Spleen (tissue), 11 donors: ENCODE results near the gene CCDC91. TPM values are rescaled to one million over a fixed set of nuclear protein-coding genes. Genes with fewer than 3 reads are reported as not detected.

Source experiments
- DNase-seq: peaks from one replicate; pipeline ENCODE4 v3.0.0-alpha.2; 2020
- H3K27ac ChIP-seq, 8 donors: fragments of 200-600 bp; sonication (generic) in 7 of 8; 1 replicate in 4 of 8; 2 replicates in 4 of 8; pipeline versions ENCODE4 v1.5.0 to v1.8.0; 2016 to 2021; ENCODE audit warnings: inconsistent platforms in 4 of 8, mild to moderate bottlenecking in 4 of 8, moderate library complexity in 1 of 8
- H3K27me3 ChIP-seq, 7 donors: fragments of 200-600 bp; sonication (generic) in 6 of 7; replicated peaks in 1 of 7; 1 replicate in 4 of 7; 2 replicates in 3 of 7; pipeline versions ENCODE4 v1.5.0 to v1.8.0; 2016 to 2021; ENCODE audit warnings: inconsistent platforms in 3 of 7, mild to moderate bottlenecking in 1 of 7
- H3K36me3 ChIP-seq, 6 donors: fragments of 200-600 bp; sonication (generic) in 5 of 6; 1 replicate in 4 of 6; 2 replicates in 2 of 6; pipeline versions ENCODE4 v1.5.0 to v1.8.0; 2016 to 2021; ENCODE audit warnings: inconsistent platforms in 2 of 6
- H3K4me1 ChIP-seq, 6 donors: fragments of 200-600 bp; sonication (generic) in 5 of 6; 1 replicate in 3 of 6; 2 replicates in 3 of 6; pipeline versions ENCODE4 v1.5.0 to v1.8.0; 2016 to 2021; ENCODE audit warnings: inconsistent platforms in 3 of 6
- H3K4me3 ChIP-seq, 8 donors: fragments of 200-600 bp; sonication (generic) in 7 of 8; 1 replicate in 4 of 8; 2 replicates in 4 of 8; pipeline versions ENCODE4 v1.5.0 to v1.8.0; 2016 to 2021; ENCODE audit warnings: inconsistent platforms in 4 of 8, mild to moderate bottlenecking in 4 of 8, moderate library complexity in 2 of 8
- H3K9me3 ChIP-seq, 8 donors: fragments of 200-600 bp; sonication (generic) in 7 of 8; 1 replicate in 4 of 8; 2 replicates in 4 of 8; pipeline versions ENCODE4 v1.5.0 to v1.8.0; 2016 to 2021; ENCODE audit warnings: inconsistent platforms in 4 of 8
- POLR2A ChIP-seq, 3 donors: fragments of 450-650 bp; IDR thresholded peaks; one replicate each; pipeline ENCODE4 v1.5.1; 2017; ENCODE audit warnings: antibody characterized with exemption in 3 of 3, mild to moderate bottlenecking in 1 of 3
- POLR2AphosphoS5 ChIP-seq, 3 donors: sonication (generic); formaldehyde crosslinking; IDR thresholded peaks; one replicate each; pipeline ENCODE4 v1.5.1; 2017; ENCODE audit warnings: antibody characterized with exemption in 3 of 3
- WGBS, 5 donors: extraction: QIAGEN DNeasy Blood & Tissue Kit in 3 of 5; methylation state at CpG; one replicate each; pipeline versions ENCODE4 v1.1.5 to v1.1.7; 2013 to 2018; 5-methylcytosine and 5-hydroxymethylcytosine counted together
- intact Hi-C: fragments of 100-400 bp; cut with DNase I; formaldehyde crosslinking; loops from one replicate; pipeline ENCODE4 v1.15.0; 2023; ENCODE audit warnings: low total_unique reads
- polyA plus RNA-seq, 3 donors: library from polyadenylated mRNA; stranded (reverse); fragments of 200-250 nt; gene quantifications; one replicate each; pipeline ENCODE4 v1.2.1, GENCODE V29; 2013
- total RNA-seq, 7 donors: library from RNA; depleted of rRNA in 3 of 7; stranded (reverse); fragments of >200 nt in 3 of 7; fragmentation: NEBNext Ultra II Directional in 4 of 7; extraction: Animal tissue kit (Norgen Biotek cat#: 25700) in 4 of 7; gene quantifications; one replicate each; pipeline versions ENCODE4 v1.1.0 to v1.2.1, GENCODE V29; 2016 to 2021
- TF ChIP-seq, protein P1 (sequence below), 11 experiments: fragments of 200-600 bp in 7 of 11; fragments of 450-650 bp in 4 of 11; sonication (generic) in 4 of 11; IDR thresholded peaks in 8 of 11; conservative IDR thresholded peaks in 3 of 11; 1 replicate in 7 of 11; 2 replicates in 4 of 11; pipeline versions ENCODE4 v1.4.0 to v1.8.0; 2016 to 2021; ENCODE audit warnings: antibody characterized with exemption in 11 of 11, inconsistent platforms in 4 of 11, mild to moderate bottlenecking in 1 of 11
- donor health status: healthy with polysubstance abuse.
- donor health status: DM: no; HTN: no; CAD: no; lungs with moderate emphysema.
- donor health status: DM: no; HTN: no; CAD: no.
- donor health status: Bipolar disorder and iron deficiency.
- donor health status: healthy.
- donor health status: DM: no; HTN: no; CAD: no.
- donor health status: DM: yes; HTN: yes; CAD: no.

CCDC91 gene
- total and polyA plus RNA-seq, 10 donors, result 12.8 to 65.9 (median 43.4) TPM

DNA sequence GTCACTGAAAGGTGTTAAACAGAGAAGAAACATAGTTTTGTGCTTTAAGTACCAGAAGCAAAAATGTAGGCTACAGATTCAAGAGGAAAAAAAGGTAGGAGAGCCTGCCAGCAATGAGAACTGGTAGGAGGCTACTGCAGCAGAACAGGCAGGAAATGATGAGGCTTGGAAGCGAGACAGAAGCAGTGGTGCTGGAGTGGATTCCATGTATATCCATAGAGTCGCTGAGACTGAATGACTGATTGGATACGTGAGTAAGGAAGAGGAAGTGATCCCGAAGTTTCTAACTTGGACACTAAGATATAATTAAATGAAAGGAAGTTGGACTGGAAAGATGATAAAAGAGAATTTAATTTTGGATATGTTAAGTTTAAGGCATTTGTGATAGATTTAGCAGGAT lies 45.0 kb upstream of the CCDC91 start:
- 65 to 83% (median 75%) methylated on average over 4 of the region's 4 CpGs for WGBS, 5 donors
- Histone ChIP-seq H3K27ac (no peak overlapping the region), H3K27me3 (no peaks in the 10 kb centered on the region), H3K4me1 (no peaks in the 10 kb centered on the region), H3K36me3 (no peaks in the 10 kb centered on the region), H3K4me3 (no peak overlapping the region), H3K9me3 (no peaks in the 10 kb centered on the region)
- TF ChIP-seq, protein P1, sequence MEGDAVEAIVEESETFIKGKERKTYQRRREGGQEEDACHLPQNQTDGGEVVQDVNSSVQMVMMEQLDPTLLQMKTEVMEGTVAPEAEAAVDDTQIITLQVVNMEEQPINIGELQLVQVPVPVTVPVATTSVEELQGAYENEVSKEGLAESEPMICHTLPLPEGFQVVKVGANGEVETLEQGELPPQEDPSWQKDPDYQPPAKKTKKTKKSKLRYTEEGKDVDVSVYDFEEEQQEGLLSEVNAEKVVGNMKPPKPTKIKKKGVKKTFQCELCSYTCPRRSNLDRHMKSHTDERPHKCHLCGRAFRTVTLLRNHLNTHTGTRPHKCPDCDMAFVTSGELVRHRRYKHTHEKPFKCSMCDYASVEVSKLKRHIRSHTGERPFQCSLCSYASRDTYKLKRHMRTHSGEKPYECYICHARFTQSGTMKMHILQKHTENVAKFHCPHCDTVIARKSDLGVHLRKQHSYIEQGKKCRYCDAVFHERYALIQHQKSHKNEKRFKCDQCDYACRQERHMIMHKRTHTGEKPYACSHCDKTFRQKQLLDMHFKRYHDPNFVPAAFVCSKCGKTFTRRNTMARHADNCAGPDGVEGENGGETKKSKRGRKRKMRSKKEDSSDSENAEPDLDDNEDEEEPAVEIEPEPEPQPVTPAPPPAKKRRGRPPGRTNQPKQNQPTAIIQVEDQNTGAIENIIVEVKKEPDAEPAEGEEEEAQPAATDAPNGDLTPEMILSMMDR (IDR thresholded peaks at IDR 0.05 in 8 of 11, conservative IDR thresholded peaks at IDR 0.05 in 3 of 11), result no peak
- TF ChIP-seq POLR2AphosphoS5 (IDR thresholded peaks at IDR 0.05) (no peak), POLR2A (IDR thresholded peaks at IDR 0.05) (no peak)
- DNase-seq, result no peak
- intact Hi-C loops, result no loop called here

DNA sequence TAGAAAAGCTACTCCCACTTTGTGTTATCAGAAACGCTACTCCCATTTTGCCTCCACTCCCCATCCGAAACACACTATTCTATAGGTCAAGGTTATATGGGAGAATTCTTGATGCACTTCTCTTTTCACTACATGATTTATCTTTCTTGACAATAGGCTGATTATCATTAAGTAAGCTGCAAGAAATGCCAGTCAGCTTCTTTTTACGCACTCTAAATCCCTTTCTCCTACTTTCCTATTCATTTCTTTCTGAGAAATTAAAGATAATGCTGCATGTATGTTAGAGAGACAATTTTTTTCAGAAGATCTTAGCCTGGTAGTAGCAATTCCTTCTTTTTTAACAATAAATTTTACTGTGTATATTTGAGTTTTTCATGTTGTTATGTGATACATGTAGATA lies 41.0 kb upstream of the CCDC91 start:
- DNase-seq, result no peak
- no peak overlapping the region for H3K27ac ChIP-seq
- no peaks in the 10 kb centered on the region for H3K27me3 ChIP-seq
- H3K4me3 ChIP-seq, result no peak overlapping the region
- no peaks in the 10 kb centered on the region for H3K4me1 ChIP-seq
- intact Hi-C loops, result no loop called here
- TF ChIP-seq POLR2A (IDR thresholded peaks at IDR 0.05), result no peak
- TF ChIP-seq, protein P1 (IDR thresholded peaks at IDR 0.05 in 8 of 11, conservative IDR thresholded peaks at IDR 0.05 in 3 of 11), result no peak
- no peak for TF ChIP-seq POLR2AphosphoS5 (IDR thresholded peaks at IDR 0.05)
- peaks cover 0 to 16% (median 6%) of the 10 kb centered on the region in 8 donors for H3K9me3 ChIP-seq
- 70 to 88% (median 78%) methylated on average over 3 of the region's 3 CpGs for WGBS, 5 donors
- no peaks in the 10 kb centered on the region for H3K36me3 ChIP-seq

DNA sequence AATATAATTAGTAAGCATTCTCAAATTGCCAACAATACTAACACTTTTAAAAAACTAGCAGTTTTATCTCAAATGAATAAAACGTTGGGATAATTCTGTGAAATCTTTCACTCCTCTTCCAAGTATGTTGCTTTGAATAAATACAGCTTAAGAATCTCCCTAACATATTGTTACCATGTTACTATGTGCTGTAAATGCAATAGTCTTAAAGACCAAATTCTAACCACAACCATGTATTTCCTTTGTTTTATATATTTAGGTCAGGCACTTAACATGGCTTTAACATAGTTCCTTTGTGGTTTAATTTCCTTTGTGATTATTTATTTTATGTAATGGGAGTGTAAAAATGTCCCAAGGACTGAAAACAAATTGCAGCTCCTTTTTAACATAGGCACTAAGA lies 33.9 kb upstream of the CCDC91 start:
- Histone ChIP-seq H3K36me3 (no peaks in the 10 kb centered on the region), H3K4me1 (no peaks in the 10 kb centered on the region), H3K4me3 (no peak overlapping the region), H3K27me3 (no peaks in the 10 kb centered on the region), H3K9me3 (peaks cover 0 to 9% (median 2%) of the 10 kb centered on the region in 8 donors), H3K27ac (no peak overlapping the region)
- no peak for DNase-seq
- intact Hi-C loops, result no loop called here
- TF ChIP-seq POLR2AphosphoS5 (IDR thresholded peaks at IDR 0.05) (no peak), POLR2A (IDR thresholded peaks at IDR 0.05) (no peak)
- TF ChIP-seq, protein P1 (IDR thresholded peaks at IDR 0.05 in 8 of 11, conservative IDR thresholded peaks at IDR 0.05 in 3 of 11), result no peak
- 68 to 74% (median 71%) methylated on average over 1 of the region's 1 CpG for WGBS, 5 donors

DNA sequence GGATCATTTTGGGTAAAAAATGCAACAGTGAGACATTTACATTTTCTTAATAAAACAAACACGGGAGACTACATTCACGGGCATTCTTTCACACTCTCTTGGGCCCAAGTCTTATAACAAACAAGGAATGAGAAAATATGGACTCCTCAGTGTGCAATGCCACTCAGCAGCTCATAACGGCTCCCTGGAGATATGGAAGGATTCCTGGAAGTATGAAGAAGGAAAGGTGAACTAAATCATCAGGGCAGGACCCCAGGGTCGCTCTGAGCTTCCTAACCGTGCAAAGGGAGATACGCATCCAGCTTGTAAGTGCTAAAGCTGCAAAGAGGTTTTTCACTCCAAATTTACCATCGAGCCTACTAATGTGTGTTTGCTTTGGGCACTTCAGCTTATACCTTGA lies 33.5 kb upstream of the CCDC91 start:
- H3K4me3 ChIP-seq, result no peak overlapping the region
- no peaks in the 10 kb centered on the region for H3K36me3 ChIP-seq
- H3K27me3 ChIP-seq, result no peaks in the 10 kb centered on the region
- peaks cover 0 to 8% (median 2%) of the 10 kb centered on the region in 8 donors for H3K9me3 ChIP-seq
- TF ChIP-seq POLR2AphosphoS5 (IDR thresholded peaks at IDR 0.05) (no peak), POLR2A (IDR thresholded peaks at IDR 0.05) (no peak)
- TF ChIP-seq, protein P1 (IDR thresholded peaks at IDR 0.05 in 8 of 11, conservative IDR thresholded peaks at IDR 0.05 in 3 of 11), result no peak
- no peak overlapping the region for H3K27ac ChIP-seq
- DNase-seq, result no peak
- no peaks in the 10 kb centered on the region for H3K4me1 ChIP-seq
- WGBS, 5 donors, result 75 to 92% (median 84%) methylated on average over 7 of the region's 7 CpGs
- intact Hi-C loops, result no loop called here
